ENCODE measurements around the gene MEAF6.

MEAF6 gene

GRCh38 chr1:37474697-37475379 is 39.7 kb downstream of the MEAF6 start:
- no peak for DNase-seq (ENCODE audit: low read depth, low spot score)

GRCh38 chr1:37474046-37474696 is 40.4 kb downstream of the MEAF6 start, which contains the start of gene ZC3H12A:
TSS of gene ZC3H12A (plus strand) at chr1:37474580. CDS start at chr1:37475497, 917 bp downstream.
- DNase-seq (ENCODE audit: low read depth, low spot score): no peak

GRCh38 chr1:37473431-37474045 is 41.0 kb downstream of the MEAF6 start:
- DNase-seq (ENCODE audit: low read depth, low spot score): no peak

GRCh38 chr1:37472994-37473393 is 41.6 kb downstream of the MEAF6 start:
- DNase-seq (ENCODE audit: low read depth, low spot score): no peak

GRCh38 chr1:37472281-37472680 is 42.3 kb downstream of the MEAF6 start:
- DNase-seq (ENCODE audit: low read depth, low spot score): no peak

- DNase-seq (ENCODE audit: low read depth, low spot score): peak; percentile 89
Observed at GRCh38 chr1:37471345-37472231, 43.0 kb downstream of the MEAF6 start.

GRCh38 chr1:37469386-37469785 is 45.2 kb downstream of the MEAF6 start:
- no peak for DNase-seq (ENCODE audit: low read depth, low spot score)

- no peak for DNase-seq (ENCODE audit: low read depth, low spot score)
Observed at GRCh38 chr1:37468037-37468436, 46.5 kb downstream of the MEAF6 start.

GRCh38 chr1:37465593-37466517 is 48.7 kb downstream of the MEAF6 start:
- no peak for DNase-seq (ENCODE audit: low read depth, low spot score)

GRCh38 chr1:37464443-37464842 is 50.1 kb downstream of the MEAF6 start:
- DNase-seq (ENCODE audit: low read depth, low spot score): no peak

GRCh38 chr1:37461698-37462436 is 52.7 kb downstream of the MEAF6 start:
- DNase-seq (ENCODE audit: low read depth, low spot score): no peak

- no peak for DNase-seq (ENCODE audit: low read depth, low spot score)
Observed at GRCh38 chr1:37458551-37458950, 56.0 kb downstream of the MEAF6 start.

- DNase-seq (ENCODE audit: low read depth, low spot score): no peak
Observed at GRCh38 chr1:37456614-37457013, 58.0 kb downstream of the MEAF6 start.

GRCh38 chr1:37455516-37455915 is 59.0 kb downstream of the MEAF6 start:
- DNase-seq (ENCODE audit: low read depth, low spot score): no peak

- no peak for DNase-seq (ENCODE audit: low read depth, low spot score)
Observed at GRCh38 chr1:37453647-37454046, 60.9 kb downstream of the MEAF6 start.

GRCh38 chr1:37452416-37452815 is 62.1 kb downstream of the MEAF6 start:
- DNase-seq (ENCODE audit: low read depth, low spot score): no peak

GRCh38 chr1:37449936-37450335 is 64.6 kb downstream of the MEAF6 start:
- DNase-seq (ENCODE audit: low read depth, low spot score): no peak

GRCh38 chr1:37448691-37449417 is 65.7 kb downstream of the MEAF6 start:
- DNase-seq (ENCODE audit: low read depth, low spot score): no peak

GRCh38 chr1:37448185-37448584 is 66.4 kb downstream of the MEAF6 start:
- DNase-seq (ENCODE audit: low read depth, low spot score): no peak
